Measurements from ENCODE around the gene MAGEA9.
"Not testable (repeated sequence)": the region's sequence is repeated elsewhere in the genome, so short reads cannot be mapped to it uniquely, and the experiment has no call there.

Gene MAGEA9, protein sequence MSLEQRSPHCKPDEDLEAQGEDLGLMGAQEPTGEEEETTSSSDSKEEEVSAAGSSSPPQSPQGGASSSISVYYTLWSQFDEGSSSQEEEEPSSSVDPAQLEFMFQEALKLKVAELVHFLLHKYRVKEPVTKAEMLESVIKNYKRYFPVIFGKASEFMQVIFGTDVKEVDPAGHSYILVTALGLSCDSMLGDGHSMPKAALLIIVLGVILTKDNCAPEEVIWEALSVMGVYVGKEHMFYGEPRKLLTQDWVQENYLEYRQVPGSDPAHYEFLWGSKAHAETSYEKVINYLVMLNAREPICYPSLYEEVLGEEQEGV

DNA sequence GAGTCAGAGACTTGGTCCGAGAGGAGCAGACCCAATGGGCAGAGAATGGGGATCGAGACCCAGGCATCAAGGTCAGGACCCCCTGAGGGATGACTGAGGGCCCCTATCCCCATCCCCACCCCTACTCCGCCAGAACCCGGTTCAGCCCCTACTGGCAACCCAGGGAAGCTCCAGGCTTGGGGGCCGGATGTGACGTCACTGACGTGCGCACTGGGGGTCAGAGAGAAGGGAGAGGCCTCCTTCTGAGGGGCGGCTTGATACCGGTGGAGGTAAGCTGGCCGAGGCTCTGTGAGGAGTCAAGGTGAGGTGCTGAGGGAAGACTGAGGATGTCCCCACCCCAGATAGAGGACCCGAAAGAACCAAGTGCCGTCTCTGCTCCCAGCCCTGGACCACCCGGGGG, at the start of gene MAGEA9:
Gene MAGEA9, plus strand, starts transcription at position 204 of the 400 bp plus-strand sequence. CDS start 4,281 bp downstream, outside the sequence.
- not testable (repeated sequence) for DNase-seq

DNA sequence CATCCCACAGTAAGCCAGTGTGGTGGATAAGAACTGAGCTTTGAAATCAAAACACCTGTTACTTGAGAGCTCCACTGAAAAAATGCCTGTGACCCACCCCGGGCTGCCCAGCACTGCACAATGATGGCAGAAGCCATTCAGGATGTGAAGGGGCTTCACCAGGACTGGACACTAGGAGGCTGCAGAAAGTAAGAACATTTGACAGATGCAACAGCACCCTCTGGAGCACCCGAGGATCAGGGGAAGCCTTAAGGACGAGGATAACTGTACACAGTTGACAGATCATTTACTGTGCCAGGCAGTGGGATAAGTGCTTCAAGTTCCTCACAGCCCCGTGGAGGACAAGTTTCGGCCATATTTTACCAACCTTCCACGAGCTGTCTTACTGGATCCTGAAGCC, 39.5 kb upstream of the MAGEA9 start:
- not testable (repeated sequence) for DNase-seq

DNA sequence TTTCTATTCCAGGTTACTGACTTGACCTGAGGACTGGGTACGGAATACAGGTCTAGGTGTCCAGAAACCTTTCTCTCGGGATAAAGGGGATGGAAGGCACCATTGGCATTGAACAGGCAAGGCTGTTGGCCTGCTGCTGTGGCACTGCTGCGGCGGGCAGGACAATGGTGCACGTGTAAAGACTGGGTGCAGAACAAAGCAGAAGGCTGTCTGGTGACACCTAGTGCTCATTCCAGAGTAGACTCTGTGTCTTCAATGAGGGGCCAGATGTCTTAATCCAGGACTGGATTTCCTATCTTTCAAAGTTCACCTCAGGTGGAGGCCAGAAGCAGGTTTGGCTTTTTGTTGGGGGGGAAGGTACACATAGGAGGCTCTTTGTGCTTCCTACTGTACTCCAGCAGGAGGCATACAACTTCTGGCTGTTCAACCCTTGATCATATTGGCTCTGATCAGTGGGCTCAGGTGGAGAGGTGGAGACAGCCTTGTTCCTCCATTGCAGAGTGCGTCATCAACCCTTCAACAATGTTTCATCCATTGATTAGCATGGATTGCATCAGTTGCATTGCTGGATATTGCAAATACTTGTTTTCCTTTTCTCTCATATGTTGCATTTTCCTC, 35.2 kb upstream of the MAGEA9 start:
- DNase-seq: not testable (repeated sequence)

DNA sequence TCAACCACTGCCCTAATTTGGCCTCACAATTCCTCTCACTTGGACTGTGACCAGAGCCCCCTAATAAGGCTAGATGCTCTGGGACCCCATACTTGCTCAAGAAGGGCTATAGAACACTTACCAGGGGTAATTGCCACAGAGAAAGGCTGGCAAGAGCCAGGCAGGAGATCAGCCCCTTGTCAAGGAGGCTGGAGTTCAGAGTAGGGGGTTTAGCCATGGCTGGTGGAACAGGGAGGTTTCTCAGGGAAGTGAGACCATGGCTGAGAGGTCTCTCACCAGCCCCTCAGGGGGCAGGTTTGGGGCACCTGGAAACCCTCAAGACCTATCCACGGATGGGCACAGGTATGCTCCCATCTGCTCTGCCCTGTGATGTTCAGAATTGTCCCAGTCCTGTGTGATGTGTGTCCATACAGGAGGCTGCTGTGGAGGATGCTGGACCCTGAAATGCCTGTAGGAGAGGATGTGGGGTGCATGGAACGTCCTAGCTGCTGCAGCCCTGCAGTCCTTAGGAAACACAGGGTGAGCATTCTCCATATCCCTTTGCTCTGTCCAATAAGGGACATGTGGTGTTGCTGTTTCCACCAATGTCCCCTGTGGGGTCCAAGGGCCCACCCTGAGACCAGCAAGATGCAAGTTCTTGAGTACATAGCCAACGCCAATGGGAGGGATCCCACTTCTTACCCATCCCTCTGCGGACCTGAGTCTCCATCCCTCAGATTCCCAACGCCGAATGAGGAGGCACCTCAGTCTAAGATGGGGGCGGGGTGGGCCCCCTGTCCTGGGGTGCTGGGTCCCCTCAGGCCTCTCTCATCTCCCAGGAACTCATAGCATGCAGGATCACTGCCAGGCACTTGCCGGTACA, 24.3 kb upstream of the MAGEA9 start:
- DNase-seq: no peak

DNA sequence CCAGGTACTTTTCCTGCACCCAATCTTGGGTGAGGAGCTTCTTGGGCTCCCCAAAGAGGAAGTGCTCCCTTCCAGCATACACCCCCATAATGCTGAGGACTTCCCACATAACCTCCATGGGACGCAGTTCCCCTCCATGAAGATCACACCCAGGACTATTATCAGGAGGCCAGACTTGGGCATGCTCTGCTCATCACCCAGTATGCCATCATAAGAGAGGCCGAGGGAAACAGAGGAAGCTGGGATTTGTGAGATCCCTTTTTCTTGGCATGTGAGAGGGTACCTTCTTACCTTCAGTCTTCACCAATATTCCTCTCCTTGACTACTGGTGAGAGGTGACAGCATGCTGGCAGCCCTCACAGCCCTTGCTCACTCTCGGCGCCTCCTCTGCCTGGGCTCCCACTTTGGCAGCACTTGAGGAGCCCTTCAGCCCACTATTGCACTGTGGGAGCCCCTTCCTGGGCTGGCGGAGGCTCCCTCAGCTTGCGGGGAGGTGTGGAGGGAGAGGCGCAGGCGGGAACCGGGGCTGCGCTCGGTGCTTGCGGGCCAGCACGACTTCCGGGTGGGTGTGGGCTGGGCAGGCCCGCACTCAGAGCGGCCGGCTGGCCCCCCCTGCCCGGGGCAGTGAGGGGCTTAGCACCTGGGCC, 23.5 kb upstream of the MAGEA9 start:
- no peak for DNase-seq

DNA sequence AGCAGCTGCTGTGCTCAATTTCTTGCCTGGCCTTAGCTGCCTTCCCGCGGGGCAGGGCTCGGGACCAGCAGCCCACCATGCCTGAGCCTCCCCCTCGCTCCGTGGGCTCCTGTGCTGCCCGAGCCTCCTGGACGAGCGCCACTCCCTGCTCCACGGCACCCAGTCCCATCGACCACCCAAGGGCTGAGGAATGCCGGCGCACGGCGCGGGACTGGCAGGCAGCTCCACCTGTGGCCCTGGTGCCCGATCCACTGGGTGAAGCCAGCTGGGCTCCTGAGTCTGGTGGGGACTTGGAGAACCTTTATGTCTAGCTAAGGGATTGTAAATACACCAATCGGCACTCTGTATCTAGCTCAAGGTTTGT, 23.0 kb upstream of the MAGEA9 start:
- DNase-seq: not testable (repeated sequence)

DNA sequence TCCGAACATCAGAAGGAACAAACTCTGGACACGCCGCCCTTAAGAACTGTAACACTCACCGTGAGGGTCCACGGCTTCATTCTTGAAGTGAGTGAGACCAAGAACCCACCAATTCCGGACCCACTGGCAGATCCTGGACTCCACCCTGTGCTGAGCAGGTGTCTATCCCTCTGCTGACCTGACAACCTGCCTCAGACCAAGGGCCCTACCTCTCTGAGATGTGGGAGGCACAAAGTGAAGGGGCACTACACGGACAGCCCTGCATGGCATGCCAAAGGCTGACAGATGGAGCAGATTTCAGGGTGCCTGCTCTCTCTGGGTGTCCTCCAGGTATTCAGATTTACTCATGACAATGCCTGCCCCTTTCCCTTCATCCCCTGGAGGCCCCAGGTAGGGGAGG, 21.9 kb upstream of the MAGEA9 start:
- DNase-seq: no peak

DNA sequence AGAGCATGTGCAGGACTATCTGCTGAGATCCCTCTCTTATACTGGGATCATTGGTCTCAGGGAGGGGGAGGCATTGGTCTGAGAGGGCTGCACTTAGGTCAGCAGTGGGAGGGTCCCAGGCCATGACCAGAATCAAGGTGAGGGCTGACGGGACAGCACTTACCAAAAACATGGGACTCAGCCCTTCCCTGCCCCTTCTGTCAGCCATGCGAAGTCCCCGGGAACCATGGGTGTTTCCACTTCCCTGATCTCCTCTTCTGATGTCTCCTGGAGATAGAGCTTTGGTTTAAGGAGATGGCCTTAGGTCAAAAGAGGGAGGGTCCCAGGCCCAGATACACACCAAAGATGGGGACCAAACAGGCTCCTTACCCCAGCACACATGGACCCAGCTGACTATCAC, 20.8 kb upstream of the MAGEA9 start:
- DNase-seq: no peak

DNA sequence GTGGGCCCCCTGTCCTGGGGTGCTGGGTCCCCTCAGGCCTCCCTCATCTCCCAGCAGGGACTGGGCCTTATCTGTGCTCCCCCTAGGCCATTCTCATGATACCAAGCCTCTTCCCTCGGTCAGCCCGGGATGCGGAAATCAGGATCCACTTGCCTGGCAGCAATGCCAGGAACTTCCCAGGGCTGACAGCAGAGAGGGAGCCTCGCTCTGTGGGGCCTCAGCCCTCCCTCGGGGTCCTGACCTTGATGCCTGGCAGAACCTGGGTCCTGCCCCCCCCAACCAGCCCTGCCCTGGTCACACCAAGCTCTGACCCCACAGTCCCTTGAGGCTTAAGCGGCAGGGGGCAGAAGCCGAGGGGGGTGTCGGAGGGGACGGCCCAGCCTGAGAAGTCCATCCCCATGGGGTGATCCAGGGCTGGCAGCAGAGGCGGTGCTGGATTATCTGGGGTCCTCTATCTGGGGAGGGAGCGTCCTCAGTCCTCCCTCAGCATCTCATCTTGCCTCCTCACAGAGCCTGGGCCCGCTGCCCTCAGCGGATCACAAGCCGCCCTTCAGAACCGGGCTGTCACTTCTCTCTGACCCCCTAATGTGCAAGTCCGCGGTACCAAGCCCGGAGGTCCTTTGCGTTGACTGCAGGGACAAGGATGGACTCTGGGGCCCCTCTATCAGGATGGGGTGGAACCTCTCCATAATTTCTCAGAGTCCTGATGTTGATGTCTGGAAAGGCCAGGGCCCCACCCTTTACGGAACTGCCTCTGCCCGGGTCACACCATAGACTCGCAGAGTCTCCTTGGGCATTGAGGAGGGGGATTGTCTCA, 19.7 kb upstream of the MAGEA9 start:
- DNase-seq: not testable (repeated sequence)

DNA sequence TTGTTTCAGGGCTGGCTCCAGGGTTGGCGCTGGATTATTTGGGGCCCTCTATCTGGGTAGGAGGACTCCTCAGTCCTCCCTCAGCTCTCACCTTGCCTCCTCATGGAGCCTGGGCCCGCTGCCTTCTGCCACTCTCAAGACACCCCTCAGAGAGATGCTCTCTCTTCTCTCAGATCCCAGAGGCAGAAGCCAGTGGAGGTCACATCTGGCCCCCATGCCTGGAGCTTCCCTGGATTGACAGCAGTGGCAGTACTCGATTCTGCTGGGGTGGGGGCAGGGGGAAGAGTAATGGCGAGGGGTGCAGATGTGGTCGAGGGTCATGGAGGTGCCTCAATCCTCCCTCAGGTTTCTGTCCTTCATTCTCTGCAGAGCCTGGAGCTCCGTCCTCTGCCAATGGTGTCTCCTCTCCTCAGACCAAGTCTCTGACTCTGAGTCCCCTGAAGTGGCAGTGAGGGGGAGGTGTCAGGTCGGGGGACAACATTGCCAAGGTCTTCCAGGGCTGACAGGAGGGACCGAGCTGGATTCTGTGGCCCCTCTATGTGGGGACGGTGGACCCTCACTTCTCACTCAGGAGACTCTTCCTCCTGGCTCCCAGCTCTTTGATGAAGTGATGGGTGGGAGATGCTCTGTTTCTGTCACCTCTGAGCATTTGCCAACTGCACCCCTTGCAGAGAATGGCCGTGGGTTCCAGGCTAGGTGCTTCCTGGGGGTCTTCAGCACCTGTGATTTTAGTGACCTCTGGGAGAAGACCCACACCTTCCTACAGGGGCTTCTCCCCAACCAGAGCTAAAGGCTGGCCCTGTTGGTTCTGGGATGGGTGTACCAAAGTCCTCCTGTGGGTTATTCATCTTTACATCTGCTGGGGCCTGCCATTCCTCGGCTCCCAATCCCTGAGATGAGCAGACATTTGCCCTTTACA, 18.8 kb upstream of the MAGEA9 start:
- no peak for DNase-seq

DNA sequence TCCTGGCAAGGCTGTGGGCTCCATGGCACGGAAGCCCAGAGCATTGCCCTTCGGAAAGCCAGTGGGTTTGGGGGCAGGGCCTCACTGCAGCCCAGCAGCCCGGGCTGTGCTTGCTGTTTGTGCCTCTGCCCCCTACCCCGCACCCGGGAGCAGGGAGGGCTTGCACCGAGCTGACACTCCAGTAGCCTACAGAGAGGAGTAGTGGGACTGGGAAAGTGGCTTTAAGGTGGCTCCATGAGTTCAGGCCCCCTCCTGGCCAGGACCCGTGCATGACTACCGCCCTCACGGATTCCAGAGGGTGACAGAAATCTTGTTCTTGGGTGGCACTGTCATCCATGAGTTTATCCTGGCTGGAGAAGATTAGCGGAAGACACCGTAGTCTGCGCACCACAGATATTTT, 11.4 kb upstream of the MAGEA9 start:
- not testable (repeated sequence) for DNase-seq

DNA sequence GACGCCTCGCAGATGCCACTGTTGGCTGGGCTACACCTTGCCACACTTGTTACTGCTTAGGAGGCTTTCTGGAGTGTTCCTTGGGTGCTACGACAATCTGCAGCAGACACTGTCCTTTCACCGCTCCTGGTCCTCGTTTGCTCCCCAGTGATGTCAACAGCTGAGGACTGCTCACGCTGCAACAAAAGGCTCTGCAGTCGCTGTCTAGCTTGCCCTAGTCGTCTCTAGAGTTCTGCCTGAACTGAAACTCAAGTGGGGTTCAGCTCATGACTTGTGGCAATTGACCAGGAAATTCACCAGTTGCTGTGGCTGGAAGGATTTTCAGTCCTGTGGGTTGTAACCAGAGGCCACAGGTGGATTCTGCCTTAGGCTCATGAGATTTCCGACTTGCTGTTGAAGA, 8.7 kb upstream of the MAGEA9 start:
- not testable (repeated sequence) for DNase-seq

DNA sequence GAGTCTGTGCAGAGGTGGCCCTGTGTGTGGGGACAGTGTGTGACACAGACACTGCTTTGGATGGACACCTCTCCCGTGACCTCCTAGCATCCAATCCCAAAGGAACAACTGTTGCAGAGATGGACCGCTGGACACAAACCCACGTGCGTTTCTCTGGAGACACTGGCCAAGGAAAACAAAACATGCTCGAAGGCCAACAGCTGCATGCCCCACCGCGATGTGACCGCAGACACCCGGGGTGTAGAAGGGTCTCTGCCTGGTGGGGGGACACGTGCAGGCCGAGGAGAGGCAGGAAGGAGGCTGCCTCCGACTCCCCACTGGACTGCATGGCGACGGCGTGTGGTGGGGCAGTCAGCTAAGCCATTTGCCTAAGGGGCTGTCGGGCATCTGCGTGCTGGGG, 8.0 kb upstream of the MAGEA9 start, which contains the start of gene HSFX1:
Gene HSFX1, plus strand, starts transcription at position 301 of the 400 bp plus-strand sequence. CDS start 614 bp downstream, outside the sequence.
- DNase-seq: not testable (repeated sequence)

DNA sequence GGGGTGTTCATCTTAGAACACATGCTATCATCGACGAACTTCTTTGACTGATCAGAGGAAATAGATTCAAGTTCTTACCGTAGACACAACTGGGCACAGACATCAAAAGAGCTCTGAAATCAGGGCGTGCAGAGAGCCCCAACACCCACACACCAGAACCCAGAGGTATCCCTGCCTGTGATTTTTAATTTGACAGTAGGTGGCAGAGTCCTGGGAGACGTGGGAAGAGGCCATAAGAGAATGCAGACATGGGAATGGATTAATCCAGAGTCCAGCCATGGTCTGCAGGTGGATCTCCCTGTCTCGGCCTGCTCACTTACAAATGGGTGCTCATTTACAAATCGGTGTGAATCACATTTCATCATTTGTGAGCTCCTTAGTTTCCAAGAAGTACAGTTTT, 3.7 kb upstream of the MAGEA9 start:
- not testable (repeated sequence) for DNase-seq

DNA sequence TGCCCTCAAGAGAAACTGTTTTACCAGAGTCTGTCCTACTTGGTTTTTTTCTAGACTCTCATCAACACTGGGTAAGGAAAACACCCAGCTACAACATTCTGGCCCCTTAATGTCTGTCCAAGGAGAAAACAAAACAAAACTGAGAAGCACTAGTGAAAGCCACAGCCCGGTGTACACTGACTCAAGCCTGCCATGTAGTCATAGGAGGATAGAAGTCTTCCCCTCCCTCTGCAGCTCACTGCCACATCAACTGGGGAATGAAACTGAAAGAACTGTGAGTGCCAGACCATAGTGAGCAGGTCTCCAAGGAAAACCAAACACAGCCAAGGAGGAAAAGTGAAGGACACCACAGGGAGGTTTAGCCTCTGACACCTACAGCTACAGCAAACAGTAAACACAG, 13.8 kb downstream of the MAGEA9 start:
- not testable (repeated sequence) for DNase-seq

DNA sequence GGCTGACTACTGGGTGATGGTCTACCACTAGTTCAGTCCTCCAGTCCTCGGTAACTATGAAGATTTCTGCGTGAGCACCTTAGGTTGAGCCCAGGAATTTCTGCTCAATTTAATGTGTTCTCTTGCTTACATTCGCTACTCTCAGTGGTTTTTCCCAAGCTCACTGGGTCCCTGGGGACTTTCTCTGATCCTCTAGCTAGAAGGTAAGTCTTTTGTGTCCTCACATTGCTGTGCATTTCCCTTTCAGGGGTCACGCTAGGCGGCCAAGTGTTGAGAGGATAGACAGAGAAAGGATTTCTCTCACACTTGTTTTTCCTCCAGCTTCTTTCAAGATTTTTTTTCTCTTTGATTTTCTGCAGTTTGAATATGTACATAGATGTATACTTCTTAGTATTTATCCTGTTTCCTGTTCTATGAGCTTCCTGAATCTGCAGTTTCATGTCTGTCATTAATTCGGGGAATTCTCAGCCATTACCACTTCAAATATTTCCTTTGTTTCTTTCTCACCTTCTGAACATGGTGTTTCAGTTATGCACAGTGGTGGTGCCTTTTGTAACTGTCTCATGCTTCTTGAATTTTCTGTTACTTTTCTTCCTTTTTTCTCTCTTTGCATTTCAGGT, 17.5 kb downstream of the MAGEA9 start:
- DNase-seq: no peak

DNA sequence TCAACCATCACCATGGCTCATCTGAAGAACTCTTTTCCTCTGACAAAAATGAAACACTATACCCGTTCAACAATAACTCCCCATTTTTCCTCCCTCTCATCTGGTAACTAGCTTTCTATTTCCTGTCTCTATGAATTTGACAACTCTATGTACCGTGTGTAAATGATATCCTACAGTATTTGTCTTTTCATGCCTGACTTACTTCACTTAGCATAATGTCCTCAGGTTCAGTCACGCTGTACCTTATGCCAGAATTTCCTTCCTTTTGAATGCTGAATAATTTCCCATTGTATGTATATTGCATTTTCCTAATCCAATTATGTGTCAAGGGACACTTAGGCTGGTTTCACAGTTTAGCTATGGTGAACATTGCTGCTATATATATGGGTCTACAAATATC, 18.2 kb downstream of the MAGEA9 start:
- DNase-seq: no peak

DNA sequence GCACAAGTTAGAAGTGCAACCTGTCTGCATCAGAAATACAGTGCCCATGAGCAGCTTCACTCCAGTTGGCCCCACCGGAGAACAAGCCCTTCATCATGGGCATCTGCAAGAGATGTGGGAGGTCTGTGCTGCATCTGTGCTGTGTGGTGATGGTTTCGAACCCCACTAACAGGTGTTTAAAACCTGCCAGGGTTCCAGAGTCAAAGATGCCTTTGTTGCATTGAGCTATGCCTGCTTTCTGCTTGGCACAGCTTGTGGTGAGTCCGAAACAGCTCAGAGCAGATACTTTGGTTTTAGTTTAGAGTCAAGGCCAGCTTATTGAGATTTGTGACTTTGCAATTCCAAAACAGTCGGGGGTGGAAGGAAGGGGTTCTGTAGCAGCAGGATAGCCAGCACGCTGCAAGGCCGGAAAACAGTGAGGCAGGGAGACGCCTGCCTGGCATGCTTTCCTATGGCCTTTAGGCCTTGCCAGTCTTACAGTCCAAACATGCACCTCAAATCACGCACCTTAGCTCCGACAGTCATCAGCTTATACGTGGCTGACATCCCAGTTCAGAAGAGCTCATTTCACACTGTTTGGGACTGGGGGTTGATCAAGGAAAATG, 21.8 kb downstream of the MAGEA9 start:
- no peak for DNase-seq

DNA sequence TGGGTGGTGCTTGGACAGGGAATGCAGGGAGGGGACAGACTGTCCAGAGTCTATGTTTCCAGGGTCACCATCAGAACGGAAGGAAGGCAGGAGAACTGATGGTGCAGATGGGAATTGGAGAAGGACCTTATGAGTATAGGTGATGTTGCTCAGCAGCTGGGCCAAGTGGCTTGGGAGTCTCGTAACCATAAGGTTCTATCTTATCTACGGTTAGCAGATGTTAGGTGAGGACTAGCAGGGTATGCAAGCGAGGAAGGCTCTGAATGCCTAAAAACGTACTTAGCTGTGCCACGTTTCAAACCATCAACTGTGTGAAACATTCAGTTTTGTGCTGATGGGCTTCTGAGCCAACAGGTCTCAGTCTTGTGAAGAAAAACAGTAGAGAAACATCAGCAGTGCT, 22.4 kb downstream of the MAGEA9 start:
- DNase-seq: no peak
